ENCODE measurements around the gene ERI3. TPM values are rescaled to one million over a fixed set of nuclear protein-coding genes. Genes with fewer than 3 reads are reported as not detected.
A peak's percentile ranks its signal among the peaks of the same experiment; 100 is the strongest.

ERI3 gene
- total and polyA plus RNA-seq, 2 experiments from 2014 or later = 59.4 to 93.2 TPM

GRCh38 chr1:44288883-44289282, 66.2 kb downstream of the ERI3 start:
- H3K4me3 ChIP-seq = no peak overlapping the region
- WGBS (ENCODE audit: low lambda C conversion rate, missing lambda C conversion rate) = 81% methylated on average over 4 of the region's 4 CpGs
- no peaks in the 10 kb centered on the region for H3K9me2 ChIP-seq (replicated peaks; ENCODE audit: insufficient read depth)
- DNase-seq (ENCODE audit: low spot score) = no peak
- H3K27me3 ChIP-seq = no peaks in the 10 kb centered on the region
- H3K36me3 ChIP-seq (replicated peaks; ENCODE audit: insufficient read depth, low read depth) = no peaks in the 10 kb centered on the region
- H4K20me1 ChIP-seq (ENCODE audit: insufficient read depth, poor library complexity, severe bottlenecking) = no peaks in the 10 kb centered on the region
- no peaks in the 10 kb centered on the region for H3K9me3 ChIP-seq (ENCODE audit: low read depth)
- no peak overlapping the region for H3K4me2 ChIP-seq
- H2AFZ ChIP-seq = no peak overlapping the region
- no peak overlapping the region for H3K27ac ChIP-seq
- no peaks in the 10 kb centered on the region for H3K79me2 ChIP-seq
- TF ChIP-seq EZH2 (IDR thresholded peaks at IDR 0.05; ENCODE audit: borderline replicate concordance) (no peak), CTCF (IDR thresholded peaks at IDR 0.05; ENCODE audit: poor library complexity) (no peak), EZH2phosphoT487 (IDR thresholded peaks at IDR 0.05; ENCODE audit: low read depth, severe bottlenecking, unreplicated experiment) (no peak)
- peaks cover 10% of the 10 kb centered on the region for H3K4me1 ChIP-seq (ENCODE audit: insufficient read depth)

GRCh38 chr1:44284184-44284583, 70.9 kb downstream of the ERI3 start:
- no peak overlapping the region for H3K4me3 ChIP-seq
- no peaks in the 10 kb centered on the region for H3K9me3 ChIP-seq (ENCODE audit: low read depth)
- no peak for TF ChIP-seq EZH2phosphoT487 (IDR thresholded peaks at IDR 0.05; ENCODE audit: low read depth, severe bottlenecking, unreplicated experiment)
- TF ChIP-seq CTCF (IDR thresholded peaks at IDR 0.05; ENCODE audit: poor library complexity) = no peak
- no peak for TF ChIP-seq EZH2 (IDR thresholded peaks at IDR 0.05; ENCODE audit: borderline replicate concordance)
- peaks cover 1% of the 10 kb centered on the region for H3K79me2 ChIP-seq
- H3K9me2 ChIP-seq (replicated peaks; ENCODE audit: insufficient read depth) = no peaks in the 10 kb centered on the region
- no peak for DNase-seq (ENCODE audit: low spot score)
- no peak overlapping the region for H2AFZ ChIP-seq
- 94% methylated on average over 2 of the region's 2 CpGs for WGBS (ENCODE audit: low lambda C conversion rate, missing lambda C conversion rate)
- H3K36me3 ChIP-seq (replicated peaks; ENCODE audit: insufficient read depth, low read depth) = no peaks in the 10 kb centered on the region
- H3K4me2 ChIP-seq = no peak overlapping the region
- peak overlapping the region; percentile 99 for H3K27ac ChIP-seq
- H3K4me1 ChIP-seq (ENCODE audit: insufficient read depth) = peaks cover 29% of the 10 kb centered on the region
- H4K20me1 ChIP-seq (ENCODE audit: insufficient read depth, poor library complexity, severe bottlenecking) = no peaks in the 10 kb centered on the region
- H3K27me3 ChIP-seq = no peaks in the 10 kb centered on the region

- Histone ChIP-seq H3K27me3 (no peaks in the 10 kb centered on the region), H4K20me1 (ENCODE audit: insufficient read depth, poor library complexity, severe bottlenecking) (no peaks in the 10 kb centered on the region), H3K27ac (peak overlapping the region; percentile 99), H3K9me2 (replicated peaks; ENCODE audit: insufficient read depth) (no peaks in the 10 kb centered on the region), H2AFZ (no peak overlapping the region), H3K4me3 (no peak overlapping the region), H3K4me2 (peak overlapping the region; percentile 55), H3K4me1 (ENCODE audit: insufficient read depth) (peaks cover 29% of the 10 kb centered on the region), H3K79me2 (peaks cover 5% of the 10 kb centered on the region), H3K36me3 (replicated peaks; ENCODE audit: insufficient read depth, low read depth) (no peaks in the 10 kb centered on the region), H3K9me3 (ENCODE audit: low read depth) (no peaks in the 10 kb centered on the region)
- no peak for TF ChIP-seq CTCF (IDR thresholded peaks at IDR 0.05; ENCODE audit: poor library complexity)
- TF ChIP-seq EZH2 (IDR thresholded peaks at IDR 0.05; ENCODE audit: borderline replicate concordance) = no peak
- TF ChIP-seq EZH2phosphoT487 (IDR thresholded peaks at IDR 0.05; ENCODE audit: low read depth, severe bottlenecking, unreplicated experiment) = no peak
- WGBS (ENCODE audit: low lambda C conversion rate, missing lambda C conversion rate) = 76% methylated on average over 3 of the region's 3 CpGs
- DNase-seq (ENCODE audit: low spot score) = peak; percentile 76
Measured at GRCh38 chr1:44283524-44284173, 71.4 kb downstream of the ERI3 start.
